Smooth muscle cell (in vitro differentiated cells): ENCODE results near the gene ROR2. TPM values are rescaled to one million over a fixed set of nuclear protein-coding genes. Genes with fewer than 3 reads are reported as not detected.
"Not testable (repeated sequence)": the region's sequence is repeated elsewhere in the genome, so short reads cannot be mapped to it uniquely, and the experiment has no call there.

Experiments used
- DNase-seq: peaks from one replicate; lab custom pipeline; 2025; ENCODE audit not compliant: unreplicated experiment; lab: John Stamatoyannopoulos, UW
- H2AFZ ChIP-seq: fragments of 200-600 bp; sonication (generic); 2 replicates; pipeline ENCODE4 v1.6.0; 2016; ENCODE audit warnings: antibody characterized with exemption, low read depth, mild to moderate bottlenecking
- H3F3A ChIP-seq: fragments of 200-600 bp; sonication (generic); 2 replicates; pipeline ENCODE4 v1.6.0; 2017; ENCODE audit warnings: antibody characterized with exemption, low read depth
- H3K27ac ChIP-seq: fragments of 200-600 bp; sonication (generic); 2 replicates; pipeline ENCODE4 v1.5.1; 2016; ENCODE audit warnings: low read depth, mild to moderate bottlenecking
- H3K27me3 ChIP-seq: fragments of 200-600 bp; sonication (generic); 2 replicates; pipeline ENCODE4 v1.6.1; 2016; ENCODE audit warnings: low read depth, mild to moderate bottlenecking
- H3K36me3 ChIP-seq: fragments of 200-600 bp; sonication (generic); 2 replicates; pipeline ENCODE4 v1.5.1; 2016; ENCODE audit warnings: low read depth
- H3K4me1 ChIP-seq: fragments of 200-600 bp; sonication (generic); 2 replicates; pipeline ENCODE4 v1.5.1; 2016; ENCODE audit warnings: low read depth
- H3K4me2 ChIP-seq: fragments of 200-600 bp; sonication (generic); 2 replicates; pipeline ENCODE4 v1.6.0; 2016; ENCODE audit warnings: mild to moderate bottlenecking
- H3K4me3 ChIP-seq: fragments of 200-600 bp; sonication (generic); 2 replicates; pipeline ENCODE4 v1.5.1; 2016; ENCODE audit warnings: mild to moderate bottlenecking
- H3K79me2 ChIP-seq: fragments of 200-600 bp; sonication (generic); 2 replicates; pipeline ENCODE4 v1.6.0; 2016; ENCODE audit warnings: low read depth, mild to moderate bottlenecking
- H3K9ac ChIP-seq: fragments of 200-600 bp; sonication (generic); 2 replicates; pipeline ENCODE4 v1.6.0; 2016; ENCODE audit warnings: low read depth
- H3K9me3 ChIP-seq: fragments of 200-600 bp; sonication (generic); replicated peaks from 2 replicates; pipeline ENCODE4 v1.5.1; 2016; ENCODE audit warnings: low read depth
- H4K20me1 ChIP-seq: fragments of 200-600 bp; sonication (generic); 2 replicates; pipeline ENCODE4 v1.6.0; 2016; ENCODE audit warnings: low read depth
- CTCF ChIP-seq: fragments of 200-600 bp; sonication (generic); IDR thresholded peaks from 2 replicates; pipeline ENCODE4 v1.5.1; 2017; ENCODE audit warnings: borderline replicate concordance, mild to moderate bottlenecking, antibody characterized with exemption; ENCODE audit not compliant: insufficient read depth, poor library complexity, severe bottlenecking
- WGBS: methylation state at CpG from one replicate; pipeline ENCODE4 v1.1.7; 2016; ENCODE audit warnings: low lambda C conversion rate; 5-methylcytosine and 5-hydroxymethylcytosine counted together
- polyA plus RNA-seq: library from polyadenylated mRNA; unstranded; fragments of >200 nt; fragmentation: Nextera tagmentation; extraction: Ambion mirVana; gene quantifications from 2 replicates; pipeline ENCODE4 v1.2.1, GENCODE V29; 2016
- total RNA-seq: library from RNA; depleted of rRNA; stranded (reverse); fragments of >200 nt; gene quantifications from 2 replicates; pipeline ENCODE4 v1.2.3, GENCODE V29; 2014

ROR2 gene
- total and polyA plus RNA-seq, 2 experiments from 2014 or later: 16.7 to 21.7 TPM

GRCh38 chr9:91640428-91640827 is 309.6 kb downstream of the ROR2 start:
- Histone ChIP-seq H3K4me3 (no peak overlapping the region), H3F3A (no peaks in the 10 kb centered on the region), H3K4me1 (peaks cover 3% of the 10 kb centered on the region), H3K9ac (no peak overlapping the region), H3K4me2 (no peak overlapping the region), H3K9me3 (no peaks in the 10 kb centered on the region), H3K36me3 (no peaks in the 10 kb centered on the region), H3K27me3 (no peaks in the 10 kb centered on the region), H3K79me2 (no peaks in the 10 kb centered on the region), H2AFZ (no peak overlapping the region), H4K20me1 (no peaks in the 10 kb centered on the region), H3K27ac (no peak overlapping the region)
- DNase-seq: no peak
- 97% methylated on average over 2 of the region's 2 CpGs for WGBS
- TF ChIP-seq CTCF: no peak

GRCh38 chr9:91639054-91639453 is 311.0 kb downstream of the ROR2 start:
- Histone ChIP-seq H3K4me1 (peaks cover 3% of the 10 kb centered on the region), H4K20me1 (no peaks in the 10 kb centered on the region), H2AFZ (no peak overlapping the region), H3K4me3 (no peak overlapping the region), H3K79me2 (no peaks in the 10 kb centered on the region), H3K27ac (no peak overlapping the region), H3K27me3 (no peaks in the 10 kb centered on the region), H3F3A (no peaks in the 10 kb centered on the region), H3K36me3 (no peaks in the 10 kb centered on the region), H3K4me2 (no peak overlapping the region), H3K9ac (no peak overlapping the region), H3K9me3 (no peaks in the 10 kb centered on the region)
- no peak for DNase-seq
- WGBS: 92% methylated on average over 1 of the region's 1 CpG
- no peak for TF ChIP-seq CTCF

- H3K79me2 ChIP-seq, H3K9ac ChIP-seq, H3K27me3 ChIP-seq, H3K4me2 ChIP-seq, DNase-seq, H3K4me3 ChIP-seq, H2AFZ ChIP-seq, H3K4me1 ChIP-seq, H3K36me3 ChIP-seq, H3K27ac ChIP-seq, H3K9me3 ChIP-seq, H3F3A ChIP-seq, H4K20me1 ChIP-seq: not testable (repeated sequence)
- WGBS: 96% methylated on average over 6 of the region's 7 CpGs
Observed at GRCh38 chr9:91634832-91635231, 315.2 kb downstream of the ROR2 start.

- no peaks in the 10 kb centered on the region for H3K27me3 ChIP-seq
- no peaks in the 10 kb centered on the region for H3F3A ChIP-seq
- H3K4me1 ChIP-seq: no peaks in the 10 kb centered on the region
- DNase-seq: no peak
- no peak overlapping the region for H2AFZ ChIP-seq
- H3K27ac ChIP-seq: no peak overlapping the region
- no peaks in the 10 kb centered on the region for H3K79me2 ChIP-seq
- no peaks in the 10 kb centered on the region for H4K20me1 ChIP-seq
- peaks cover 6% of the 10 kb centered on the region for H3K9me3 ChIP-seq
- H3K4me2 ChIP-seq: no peak overlapping the region
- H3K36me3 ChIP-seq: no peaks in the 10 kb centered on the region
- no peak overlapping the region for H3K9ac ChIP-seq
- TF ChIP-seq CTCF: no peak
- no peak overlapping the region for H3K4me3 ChIP-seq
Observed at GRCh38 chr9:91629718-91630117, 320.3 kb downstream of the ROR2 start.
